Body of pancreas (tissue), 4 donors: Measurements from ENCODE around the gene S100A11. TPM values are rescaled to one million over a fixed set of nuclear protein-coding genes. Genes with fewer than 3 reads are reported as not detected.

Experiments used
- ATAC-seq: fragments of 150-250 bp; one replicate; pipeline ENCODE4 v1.9.1; 2016
- DNase-seq, 4 donors: peaks; one replicate each; pipeline ENCODE4 v3.0.0-alpha.2; 2019
- H3K27ac ChIP-seq, 4 donors: fragments of 200-600 bp; sonication (generic); 1 replicate in 3 of 4; 2 replicates in 1 of 4; pipeline versions ENCODE4 v1.5.1 to v1.6.1; 2016 to 2019; ENCODE audit warnings: mild to moderate bottlenecking in 1 of 4, mixed read lengths in 1 of 4, moderate library complexity in 1 of 4
- H3K27me3 ChIP-seq, 2 donors: fragments of 200-600 bp; sonication (generic); one replicate each; pipeline ENCODE4 v1.6.0; 2016; ENCODE audit warnings: mild to moderate bottlenecking in 1 of 2
- H3K36me3 ChIP-seq, 2 donors: fragments of 200-600 bp; sonication (generic); replicated peaks in 1 of 2; 2 replicates each; pipeline ENCODE4 v1.5.1; 2016; ENCODE audit warnings: low read depth in 2 of 2; ENCODE audit not compliant: insufficient read depth in 1 of 2
- H3K4me1 ChIP-seq: fragments of 200-600 bp; sonication (generic); one replicate; pipeline ENCODE4 v1.6.0; 2016
- H3K4me3 ChIP-seq, 2 donors: fragments of 200-600 bp; sonication (generic); 1 replicate in 1 of 2; 2 replicates in 1 of 2; pipeline ENCODE4 v1.5.1; 2016 to 2019
- H3K9me3 ChIP-seq, 3 donors: fragments of 200-600 bp; sonication (generic); 1 replicate in 2 of 3; 2 replicates in 1 of 3; pipeline ENCODE4 v1.5.1; 2016
- CTCF ChIP-seq, 7 experiments: fragments of 450-650 bp in 4 of 7; fragments of 200-600 bp in 3 of 7; sonication (generic) in 3 of 7; IDR thresholded peaks; one replicate each; pipeline ENCODE4 v1.5.1; 2016 to 2019; ENCODE audit warnings: antibody characterized with exemption in 7 of 7
- POLR2A ChIP-seq, 3 donors: fragments of 450-650 bp; IDR thresholded peaks; one replicate each; pipeline ENCODE4 v1.6.1; 2016; ENCODE audit warnings: antibody characterized with exemption in 3 of 3, mild to moderate bottlenecking in 2 of 3
- WGBS, 2 donors: methylation state at CpG; one replicate each; pipeline ENCODE4 v1.1.5; 2017; 5-methylcytosine and 5-hydroxymethylcytosine counted together
- intact Hi-C: fragments of 100-400 bp; cut with DNase I; formaldehyde crosslinking; loops from one replicate; pipeline ENCODE4 v1.15.1; 2023
- total RNA-seq, 2 donors: library from RNA; depleted of rRNA; stranded (reverse); fragments of >200 nt; gene quantifications; one replicate each; pipeline ENCODE4 v1.1.0, GENCODE V29; 2016

Gene S100A11
- total RNA-seq, 2 donors from 2014 or later = 76.1 to 101 TPM

DNA sequence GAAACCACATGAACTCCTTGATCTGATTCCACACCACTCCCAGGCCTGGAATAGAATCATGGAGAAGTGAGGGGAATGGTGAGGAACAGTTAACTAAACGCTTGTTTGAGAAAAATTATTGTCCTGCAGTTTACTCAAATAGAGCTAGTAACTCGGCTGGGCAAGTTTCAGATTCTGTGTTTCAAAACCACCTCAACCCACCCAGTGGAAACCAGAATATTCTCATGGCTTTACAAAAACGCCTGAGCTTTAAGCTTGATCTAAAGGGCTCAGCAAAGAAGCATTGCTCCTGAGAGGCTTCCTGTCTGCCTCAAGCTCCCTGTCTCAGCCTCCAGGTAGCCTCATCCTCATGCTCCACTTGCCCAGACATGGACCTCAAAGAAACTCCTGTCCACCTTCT is 35.5 kb upstream of the S100A11 start:
- no peak overlapping the region for H3K4me3 ChIP-seq
- TF ChIP-seq POLR2A (IDR thresholded peaks at IDR 0.05) (no peak), CTCF (IDR thresholded peaks at IDR 0.05) (no peak)
- DNase-seq = no peak
- no peak for ATAC-seq
- H3K36me3 ChIP-seq = no peaks in the 10 kb centered on the region
- no peaks in the 10 kb centered on the region for H3K4me1 ChIP-seq
- H3K9me3 ChIP-seq = no peaks in the 10 kb centered on the region
- H3K27me3 ChIP-seq = no peaks in the 10 kb centered on the region
- intact Hi-C loops = no loop called here
- no peak overlapping the region for H3K27ac ChIP-seq
- WGBS, 2 donors = 54 to 57% methylated on average over 3 of the region's 3 CpGs

GRCh38 chr1:152071123-152071522 is 34.3 kb upstream of the S100A11 start:
- no peaks in the 10 kb centered on the region for H3K9me3 ChIP-seq
- no peaks in the 10 kb centered on the region for H3K4me1 ChIP-seq
- H3K27ac ChIP-seq = no peak overlapping the region
- H3K4me3 ChIP-seq = no peak overlapping the region
- WGBS, 2 donors = 54 to 73% methylated on average over 3 of the region's 3 CpGs
- no peaks in the 10 kb centered on the region for H3K27me3 ChIP-seq
- TF ChIP-seq CTCF (IDR thresholded peaks at IDR 0.05) (no peak), POLR2A (IDR thresholded peaks at IDR 0.05) (no peak)
- ATAC-seq (no peak), DNase-seq (no peak)
- H3K36me3 ChIP-seq = no peaks in the 10 kb centered on the region
- intact Hi-C loops = no loop called here

DNA sequence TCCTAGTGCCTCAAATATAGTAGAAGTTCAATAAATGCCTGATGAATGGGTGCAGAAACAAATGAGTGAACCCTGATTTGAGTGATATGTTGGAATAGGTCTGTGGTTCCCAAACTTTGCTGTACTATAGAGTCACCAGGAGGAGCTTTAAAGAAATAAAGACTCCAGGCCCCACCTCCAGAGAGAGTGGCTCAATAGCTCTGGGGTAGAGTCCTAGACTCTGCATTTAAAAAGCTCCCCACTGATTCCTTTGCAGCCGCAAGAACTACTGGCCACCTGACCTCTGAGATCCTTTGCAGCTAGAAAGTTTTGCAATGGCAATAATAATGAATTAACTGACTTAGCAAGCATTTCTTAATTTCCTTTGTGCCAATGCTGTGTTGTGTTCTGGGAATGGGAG is 31.1 kb upstream of the S100A11 start:
- H3K27me3 ChIP-seq = no peaks in the 10 kb centered on the region
- H3K4me1 ChIP-seq = no peaks in the 10 kb centered on the region
- ATAC-seq (no peak), DNase-seq (no peak)
- no peak overlapping the region for H3K4me3 ChIP-seq
- TF ChIP-seq POLR2A (IDR thresholded peaks at IDR 0.05) (no peak), CTCF (IDR thresholded peaks at IDR 0.05) (no peak)
- no peak overlapping the region for H3K27ac ChIP-seq
- 50 to 84% methylated on average over 1 of the region's 1 CpG for WGBS, 2 donors
- H3K36me3 ChIP-seq = no peaks in the 10 kb centered on the region
- intact Hi-C loops = no loop called here
- no peaks in the 10 kb centered on the region for H3K9me3 ChIP-seq

DNA sequence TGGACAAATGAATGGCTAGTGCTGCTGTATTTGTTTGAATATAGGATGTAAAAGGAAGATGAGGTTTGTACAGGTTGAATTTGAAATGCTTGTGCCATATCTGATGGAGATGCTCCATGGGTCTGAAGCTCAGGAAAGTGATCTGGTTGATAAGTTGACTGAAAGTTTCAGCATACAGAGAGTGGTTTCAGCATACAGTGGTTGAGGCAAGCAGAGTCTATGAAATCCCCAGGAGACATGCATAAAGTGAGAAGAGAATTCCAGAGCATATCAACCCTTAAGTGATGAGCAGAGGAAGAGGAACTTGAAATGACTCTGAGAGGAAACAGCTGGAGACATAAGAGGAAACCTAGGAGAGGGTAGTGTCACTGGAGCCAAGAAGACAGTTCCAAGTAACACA is 30.3 kb upstream of the S100A11 start:
- no peak overlapping the region for H3K27ac ChIP-seq
- no peaks in the 10 kb centered on the region for H3K9me3 ChIP-seq
- no peak overlapping the region for H3K4me3 ChIP-seq
- H3K27me3 ChIP-seq = no peaks in the 10 kb centered on the region
- no peak for ATAC-seq
- intact Hi-C loops = no loop called here
- DNase-seq = no peak
- TF ChIP-seq POLR2A (IDR thresholded peaks at IDR 0.05) (no peak), CTCF (IDR thresholded peaks at IDR 0.05) (no peak)
- no peaks in the 10 kb centered on the region for H3K4me1 ChIP-seq
- no peaks in the 10 kb centered on the region for H3K36me3 ChIP-seq

- TF ChIP-seq CTCF (IDR thresholded peaks at IDR 0.05) (no peak), POLR2A (IDR thresholded peaks at IDR 0.05) (no peak)
- Histone ChIP-seq H3K36me3 (no peaks in the 10 kb centered on the region), H3K27ac (no peak overlapping the region), H3K9me3 (no peaks in the 10 kb centered on the region), H3K4me3 (no peak overlapping the region), H3K27me3 (no peaks in the 10 kb centered on the region), H3K4me1 (no peaks in the 10 kb centered on the region)
- intact Hi-C loops = no loop called here
- ATAC-seq (no peak), DNase-seq (no peak)
Measured at GRCh38 chr1:152061952-152062351, 25.1 kb upstream of the S100A11 start.
